Tibial nerve (tissue), 4 donors: ENCODE data around the gene TBC1D14.

Experiments used
- CTCF ChIP-seq, 5 experiments: fragments of 200-600 bp in 3 of 5; fragments of 450-650 bp in 2 of 5; sonication (generic) in 3 of 5; IDR thresholded peaks; one replicate each; pipeline ENCODE4 v1.5.1; 2016 to 2019; ENCODE audit warnings: antibody characterized with exemption in 5 of 5, mild to moderate bottlenecking in 3 of 5, moderate library complexity in 2 of 5
- EP300 ChIP-seq, 2 donors: sonication (generic); formaldehyde crosslinking; IDR thresholded peaks; one replicate each; pipeline ENCODE4 v1.6.1; 2017; ENCODE audit warnings: antibody characterized with exemption in 2 of 2, mild to moderate bottlenecking in 1 of 2
- POLR2A ChIP-seq, 2 donors: fragments of 450-650 bp; IDR thresholded peaks; one replicate each; pipeline ENCODE4 v1.6.1; 2017; ENCODE audit warnings: antibody characterized with exemption in 2 of 2, mild to moderate bottlenecking in 2 of 2, moderate library complexity in 2 of 2

GRCh38 chr4:6873291-6873690 is 36.3 kb upstream of the TBC1D14 start:
- TF ChIP-seq CTCF (IDR thresholded peaks at IDR 0.05): no peak
- TF ChIP-seq POLR2A (IDR thresholded peaks at IDR 0.05): no peak
- TF ChIP-seq EP300 (IDR thresholded peaks at IDR 0.05): no peak
